Transverse colon (tissue), 4 donors: Measurements from ENCODE around the gene SLC24A3. TPM values are rescaled to one million over a fixed set of nuclear protein-coding genes. Genes with fewer than 3 reads are reported as not detected.

ENCODE experiments used
- DNase-seq: peaks from one replicate; pipeline ENCODE4 v3.0.0-alpha.2; 2019
- H3K27ac ChIP-seq, 4 donors: fragments of 200-600 bp; sonication (generic); 2 replicates each; pipeline ENCODE4 v1.5.1; 2016 to 2018; ENCODE audit warnings: inconsistent platforms in 4 of 4
- H3K27me3 ChIP-seq: fragments of 200-600 bp; sonication (generic); 2 replicates; pipeline ENCODE4 v1.5.1; 2017; ENCODE audit warnings: inconsistent platforms
- H3K36me3 ChIP-seq, 4 donors: fragments of 200-600 bp; sonication (generic); 2 replicates each; pipeline ENCODE4 v1.5.1; 2017 to 2019; ENCODE audit warnings: inconsistent platforms in 4 of 4
- H3K4me1 ChIP-seq, 4 donors: fragments of 200-600 bp; sonication (generic); 2 replicates each; pipeline ENCODE4 v1.5.1; 2017 to 2020; ENCODE audit warnings: inconsistent platforms in 4 of 4
- H3K4me3 ChIP-seq, 4 donors: fragments of 200-600 bp; sonication (generic); 1 replicate in 1 of 4; 2 replicates in 3 of 4; pipeline versions ENCODE4 v1.5.1 to v1.6.1; 2017 to 2019; ENCODE audit warnings: inconsistent platforms in 4 of 4
- H3K9me3 ChIP-seq, 2 donors: fragments of 200-600 bp; sonication (generic); 2 replicates each; pipeline ENCODE4 v1.5.1; 2017 to 2019; ENCODE audit warnings: inconsistent platforms in 2 of 2
- EP300 ChIP-seq: sonication (generic); formaldehyde crosslinking; IDR thresholded peaks from one replicate; pipeline ENCODE4 v1.6.1; 2017; ENCODE audit warnings: antibody characterized with exemption, low read depth
- POLR2A ChIP-seq: fragments of 450-650 bp; IDR thresholded peaks from one replicate; pipeline ENCODE4 v1.6.1; 2016; ENCODE audit warnings: antibody characterized with exemption, mild to moderate bottlenecking, moderate library complexity
- POLR2AphosphoS5 ChIP-seq, 3 donors: sonication (generic); formaldehyde crosslinking; IDR thresholded peaks; one replicate each; pipeline ENCODE4 v1.6.1; 2016; ENCODE audit warnings: antibody characterized with exemption in 3 of 3
- WGBS, 2 donors: methylation state at CpG; one replicate each; pipeline ENCODE4 v1.1.5; 2018; ENCODE audit warnings: low coverage in 1 of 2; 5-methylcytosine and 5-hydroxymethylcytosine counted together
- in situ Hi-C, 4 donors: fragments of 200-750 bp; cut with MboI; loops; one replicate each; pipeline versions ENCODE4 v1.15.0 to v1.15.1; 2017; ENCODE audit warnings: low sequenced_read_pairs in 3 of 4, low pct_ligation_motif_present in 1 of 4, low pct_unique_long_range_greater_than_20kb in 1 of 4
- intact Hi-C: fragments of 100-400 bp; cut with DNase I; formaldehyde crosslinking; loops from one replicate; pipeline ENCODE4 v1.15.1; 2023; ENCODE audit warnings: low total_unique reads
- total RNA-seq, 4 donors: library from RNA; depleted of rRNA; stranded (reverse); fragments of >200 nt; gene quantifications; one replicate each; pipeline ENCODE4 v1.1.0, GENCODE V29; 2016
- TF ChIP-seq, protein P1 (sequence below), 5 experiments: fragments of 200-600 bp in 3 of 5; fragments of 450-650 bp in 2 of 5; sonication (generic) in 3 of 5; IDR thresholded peaks; 1 replicate in 2 of 5; 2 replicates in 3 of 5; pipeline ENCODE4 v1.5.1; 2016 to 2017; ENCODE audit warnings: antibody characterized with exemption in 5 of 5, inconsistent platforms in 3 of 5, mild to moderate bottlenecking in 2 of 5, moderate library complexity in 1 of 5

Gene SLC24A3
- total RNA-seq, 4 donors from 2014 or later = 4.4 to 6.7 (median 4.6) TPM

DNA sequence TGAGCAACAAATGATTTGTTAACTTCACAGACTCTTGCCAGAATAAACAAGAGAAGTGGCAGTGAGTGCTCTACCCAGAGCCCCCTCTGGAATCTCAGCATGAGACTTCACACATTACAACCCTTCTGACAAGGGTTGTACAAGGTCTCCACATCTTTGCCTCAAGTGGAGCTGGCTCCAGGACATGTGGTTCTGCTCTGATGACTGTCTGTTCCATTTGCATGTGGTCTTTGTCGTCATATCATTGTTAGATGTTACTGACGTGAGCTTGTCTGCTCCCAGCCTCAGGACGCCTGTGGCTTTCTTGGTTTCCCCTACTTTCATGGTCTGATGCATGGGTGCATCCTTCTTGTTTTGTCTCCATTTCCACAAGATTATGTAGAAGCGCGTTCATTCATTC, 115.0 kb downstream of the SLC24A3 start:
- H3K27me3 ChIP-seq = no peaks in the 10 kb centered on the region
- in situ Hi-C loops = no loop called here
- no peak for DNase-seq
- intact Hi-C loops = no loop called here
- no peak overlapping the region for H3K27ac ChIP-seq
- H3K4me1 ChIP-seq = no peaks in the 10 kb centered on the region
- no peaks in the 10 kb centered on the region for H3K9me3 ChIP-seq
- H3K4me3 ChIP-seq = no peak overlapping the region
- TF ChIP-seq, protein P1, sequence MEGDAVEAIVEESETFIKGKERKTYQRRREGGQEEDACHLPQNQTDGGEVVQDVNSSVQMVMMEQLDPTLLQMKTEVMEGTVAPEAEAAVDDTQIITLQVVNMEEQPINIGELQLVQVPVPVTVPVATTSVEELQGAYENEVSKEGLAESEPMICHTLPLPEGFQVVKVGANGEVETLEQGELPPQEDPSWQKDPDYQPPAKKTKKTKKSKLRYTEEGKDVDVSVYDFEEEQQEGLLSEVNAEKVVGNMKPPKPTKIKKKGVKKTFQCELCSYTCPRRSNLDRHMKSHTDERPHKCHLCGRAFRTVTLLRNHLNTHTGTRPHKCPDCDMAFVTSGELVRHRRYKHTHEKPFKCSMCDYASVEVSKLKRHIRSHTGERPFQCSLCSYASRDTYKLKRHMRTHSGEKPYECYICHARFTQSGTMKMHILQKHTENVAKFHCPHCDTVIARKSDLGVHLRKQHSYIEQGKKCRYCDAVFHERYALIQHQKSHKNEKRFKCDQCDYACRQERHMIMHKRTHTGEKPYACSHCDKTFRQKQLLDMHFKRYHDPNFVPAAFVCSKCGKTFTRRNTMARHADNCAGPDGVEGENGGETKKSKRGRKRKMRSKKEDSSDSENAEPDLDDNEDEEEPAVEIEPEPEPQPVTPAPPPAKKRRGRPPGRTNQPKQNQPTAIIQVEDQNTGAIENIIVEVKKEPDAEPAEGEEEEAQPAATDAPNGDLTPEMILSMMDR (IDR thresholded peaks at IDR 0.05) = no peak
- TF ChIP-seq EP300 (no peak), POLR2AphosphoS5 (IDR thresholded peaks at IDR 0.05) (no peak), POLR2A (no peak)
- WGBS, 2 donors = 73 to 80% methylated on average over 2 to 5 of the region's 5 CpGs
- H3K36me3 ChIP-seq = no peaks in the 10 kb centered on the region

DNA sequence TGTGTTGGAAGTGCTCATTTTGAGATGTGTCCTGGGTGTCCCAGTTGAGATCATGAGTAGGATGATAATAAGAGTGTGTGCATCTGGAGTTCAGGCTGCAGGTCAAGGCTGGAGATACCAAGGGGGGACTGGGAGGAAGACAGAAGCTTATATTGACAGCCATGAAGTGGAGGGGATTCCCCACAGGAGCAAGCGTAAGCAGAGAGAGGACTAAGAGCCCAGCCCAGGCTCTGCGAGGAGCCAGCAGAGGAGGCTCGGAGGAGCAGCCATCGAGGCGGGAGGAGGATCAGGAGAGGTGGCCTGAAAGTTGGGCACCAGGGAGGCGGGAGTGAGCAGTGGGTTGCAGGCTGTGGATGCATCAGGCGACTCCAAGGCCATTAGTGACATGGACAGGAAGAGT, 116.2 kb downstream of the SLC24A3 start:
- 74 to 80% methylated on average over 1 to 7 of the region's 7 CpGs for WGBS, 2 donors
- H3K36me3 ChIP-seq = no peaks in the 10 kb centered on the region
- H3K27ac ChIP-seq = no peak overlapping the region
- H3K4me3 ChIP-seq = no peak overlapping the region
- H3K4me1 ChIP-seq = no peaks in the 10 kb centered on the region
- no peaks in the 10 kb centered on the region for H3K9me3 ChIP-seq
- no peak for TF ChIP-seq POLR2AphosphoS5 (IDR thresholded peaks at IDR 0.05)
- TF ChIP-seq, protein P1 (IDR thresholded peaks at IDR 0.05) = no peak
- no peak for TF ChIP-seq EP300
- no peak for TF ChIP-seq POLR2A
- no peak for DNase-seq
- intact Hi-C loops (loop anchor here (1.0 kb wide), 1 partner anchor 40 kb away; no protein-coding TSS in a partner anchor), in situ Hi-C loops (no loop called here)
- H3K27me3 ChIP-seq = no peaks in the 10 kb centered on the region

DNA sequence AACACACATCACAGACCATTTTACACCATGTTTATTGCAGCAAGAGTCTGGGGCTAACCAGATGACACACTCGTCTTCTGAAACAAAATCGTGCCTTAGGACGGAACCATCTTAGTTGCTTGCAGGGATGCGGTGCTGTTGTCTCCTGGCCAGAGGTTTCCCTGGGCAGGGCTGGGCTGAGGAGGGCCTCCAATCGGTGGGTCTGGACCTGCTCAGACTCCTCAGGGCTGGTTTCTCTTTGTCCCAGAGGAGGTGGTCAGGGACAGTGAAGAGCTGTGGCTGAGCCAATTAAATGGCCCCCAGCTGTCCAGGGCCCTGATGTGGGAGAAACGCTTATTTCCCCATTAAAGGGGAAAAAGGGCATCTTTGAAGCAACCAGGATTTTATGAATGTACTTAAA, 117.6 kb downstream of the SLC24A3 start:
- WGBS, 2 donors = 92 to 100% methylated on average over 1 to 6 of the region's 6 CpGs
- H3K27ac ChIP-seq = no peak overlapping the region
- no peaks in the 10 kb centered on the region for H3K27me3 ChIP-seq
- no peaks in the 10 kb centered on the region for H3K9me3 ChIP-seq
- no peak overlapping the region for H3K4me3 ChIP-seq
- no peaks in the 10 kb centered on the region for H3K36me3 ChIP-seq
- no peak for DNase-seq
- no peaks in the 10 kb centered on the region for H3K4me1 ChIP-seq
- TF ChIP-seq POLR2AphosphoS5 (IDR thresholded peaks at IDR 0.05) = no peak
- no peak for TF ChIP-seq POLR2A
- no peak for TF ChIP-seq EP300
- TF ChIP-seq, protein P1 (IDR thresholded peaks at IDR 0.05) = no peak
- intact Hi-C loops = no loop called here
- in situ Hi-C loops = no loop called here

DNA sequence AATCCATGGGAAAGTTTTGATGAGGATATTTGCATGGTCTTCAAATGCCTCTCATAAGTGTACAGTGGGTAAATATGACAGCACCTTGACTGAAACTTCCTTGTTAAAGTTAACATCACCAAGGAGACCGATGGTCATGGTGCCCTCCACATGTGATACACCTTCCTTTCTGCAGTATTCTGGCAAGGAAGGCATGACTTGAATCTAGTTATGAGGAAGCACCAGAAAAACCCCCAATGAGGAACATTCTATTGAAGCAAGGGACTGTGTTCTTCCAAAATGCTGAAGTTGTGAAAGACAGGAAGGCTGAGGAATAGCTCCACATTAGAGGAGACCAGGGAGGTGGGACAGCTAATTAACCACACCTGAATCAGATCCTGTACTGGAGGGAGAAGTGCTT, 118.3 kb downstream of the SLC24A3 start:
- H3K36me3 ChIP-seq = no peaks in the 10 kb centered on the region
- H3K4me1 ChIP-seq = no peaks in the 10 kb centered on the region
- no peak for DNase-seq
- no peak overlapping the region for H3K4me3 ChIP-seq
- in situ Hi-C loops (no loop called here), intact Hi-C loops (no loop called here)
- TF ChIP-seq POLR2A = no peak
- TF ChIP-seq POLR2AphosphoS5 (IDR thresholded peaks at IDR 0.05) = no peak
- TF ChIP-seq EP300 = no peak
- TF ChIP-seq, protein P1 (IDR thresholded peaks at IDR 0.05) = no peak
- no peak overlapping the region for H3K27ac ChIP-seq
- WGBS, 2 donors = 50% methylated on average over 1 of the region's 1 CpG; no CpG with 5 or more reads in 1 of the 2 donors
- H3K9me3 ChIP-seq = no peaks in the 10 kb centered on the region
- no peaks in the 10 kb centered on the region for H3K27me3 ChIP-seq
